ENCODE measurements around the gene KSR1.

- TF ChIP-seq NCOA1 (IDR thresholded peaks at IDR 0.05; ENCODE audit: low read depth) (no peak), RBM14 (IDR thresholded peaks at IDR 0.05; ENCODE audit: borderline replicate concordance, insufficient read depth, low read depth, low read length) (no peak), RFX5 (IDR thresholded peaks at IDR 0.05; ENCODE audit: low read depth, low read length) (no peak)
- TF ChIP-seq, protein P1, sequence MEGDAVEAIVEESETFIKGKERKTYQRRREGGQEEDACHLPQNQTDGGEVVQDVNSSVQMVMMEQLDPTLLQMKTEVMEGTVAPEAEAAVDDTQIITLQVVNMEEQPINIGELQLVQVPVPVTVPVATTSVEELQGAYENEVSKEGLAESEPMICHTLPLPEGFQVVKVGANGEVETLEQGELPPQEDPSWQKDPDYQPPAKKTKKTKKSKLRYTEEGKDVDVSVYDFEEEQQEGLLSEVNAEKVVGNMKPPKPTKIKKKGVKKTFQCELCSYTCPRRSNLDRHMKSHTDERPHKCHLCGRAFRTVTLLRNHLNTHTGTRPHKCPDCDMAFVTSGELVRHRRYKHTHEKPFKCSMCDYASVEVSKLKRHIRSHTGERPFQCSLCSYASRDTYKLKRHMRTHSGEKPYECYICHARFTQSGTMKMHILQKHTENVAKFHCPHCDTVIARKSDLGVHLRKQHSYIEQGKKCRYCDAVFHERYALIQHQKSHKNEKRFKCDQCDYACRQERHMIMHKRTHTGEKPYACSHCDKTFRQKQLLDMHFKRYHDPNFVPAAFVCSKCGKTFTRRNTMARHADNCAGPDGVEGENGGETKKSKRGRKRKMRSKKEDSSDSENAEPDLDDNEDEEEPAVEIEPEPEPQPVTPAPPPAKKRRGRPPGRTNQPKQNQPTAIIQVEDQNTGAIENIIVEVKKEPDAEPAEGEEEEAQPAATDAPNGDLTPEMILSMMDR (IDR thresholded peaks at IDR 0.05 in 2 of 3, conservative IDR thresholded peaks at IDR 0.05 in 1 of 3; ENCODE audit: insufficient read depth in 2 of 3, low read depth in 1 of 3, low read length in 3 of 3): no peak
Measured at GRCh38 chr17:27424941-27425340, 31.3 kb upstream of the KSR1 start.
